B cell (primary cell): ENCODE results near the gene PNKD. TPM values are rescaled to one million over a fixed set of nuclear protein-coding genes. Genes with fewer than 3 reads are reported as not detected.

Experiments used
- ATAC-seq: fragments of 200-7000 bp; cut with Tn5 transposase; one replicate; pipeline ENCODE4 v1.10.0; 2021; ENCODE audit warnings: low read depth, mild to moderate bottlenecking, moderate number of reproducible peaks, moderate library complexity
- CTCF ChIA-PET: fragments of 350-600 bp; sonication (Branson Sonifier 250); formaldehyde crosslinking; loops from one replicate; lab custom pipeline; 2021; ENCODE audit warnings: antibody characterized with exemption, inconsistent platforms; lab: Charles Lee
- POLR2A ChIA-PET: fragments of 350-600 bp; sonication (Branson Sonifier 250); formaldehyde crosslinking; loops from one replicate; lab custom pipeline; 2021; ENCODE audit warnings: antibody characterized with exemption; lab: Charles Lee
- DNase-seq: peaks from one replicate; pipeline ENCODE4 v3.0.0; 2013
- H2AFZ ChIP-seq: 2 replicates; pipeline ENCODE4 v1.6.1; 2012; ENCODE audit warnings: mild to moderate bottlenecking, low read depth, low read length; ENCODE audit not compliant: insufficient read depth, poor library complexity, severe bottlenecking
- H3K27ac ChIP-seq, 2 donors: 1 replicate in 1 of 2; 2 replicates in 1 of 2; pipeline ENCODE4 v1.5.1; 2012 to 2013; ENCODE audit warnings: low read length in 2 of 2, mild to moderate bottlenecking in 2 of 2, moderate library complexity in 1 of 2
- H3K27me3 ChIP-seq, 4 experiments: fragments of 200-600 bp in 1 of 4; sonication (generic) in 1 of 4; replicated peaks in 1 of 4; 1 replicate in 2 of 4; 2 replicates in 2 of 4; pipeline versions ENCODE4 v1.6.1 to v1.7.0; 2013 to 2016; ENCODE audit warnings: low read length in 3 of 4, mild to moderate bottlenecking in 2 of 4, mixed read lengths in 1 of 4, moderate library complexity in 1 of 4; ENCODE audit not compliant: insufficient read depth in 4 of 4, control insufficient read depth in 3 of 4; ENCODE audit errors: control extremely low read depth in 1 of 4
- H3K36me3 ChIP-seq, 2 experiments: replicated peaks in 1 of 2; 1 replicate in 1 of 2; 2 replicates in 1 of 2; pipeline versions ENCODE4 v1.6.1 to v1.7.1; 2013; ENCODE audit warnings: low read length in 1 of 2; ENCODE audit not compliant: insufficient read depth in 2 of 2, control insufficient read depth in 1 of 2; ENCODE audit errors: control extremely low read depth in 1 of 2, extremely low read depth in 1 of 2
- H3K4me1 ChIP-seq, 2 donors: fragments of 200-600 bp in 1 of 2; sonication (generic) in 1 of 2; 1 replicate in 1 of 2; 2 replicates in 1 of 2; pipeline versions ENCODE4 v1.5.1 to v1.6.1; 2013 to 2017; ENCODE audit warnings: low read length in 2 of 2; ENCODE audit not compliant: control insufficient read depth in 2 of 2, insufficient read depth in 2 of 2
- H3K4me2 ChIP-seq: replicated peaks from 2 replicates; pipeline ENCODE3; 2012; ENCODE audit warnings: mild to moderate bottlenecking, low read depth, low read length; ENCODE audit not compliant: poor library complexity, severe bottlenecking
- H3K4me3 ChIP-seq, 5 experiments: fragments of 200-600 bp in 1 of 5; sonication (generic) in 1 of 5; 1 replicate in 3 of 5; 2 replicates in 2 of 5; pipeline versions ENCODE4 v1.5.1 to v1.7.0; 2011 to 2016; ENCODE audit warnings: low read length in 4 of 5, mild to moderate bottlenecking in 4 of 5, low read depth in 2 of 5, control low read depth in 1 of 5, moderate library complexity in 1 of 5; ENCODE audit not compliant: insufficient read depth in 1 of 5; ENCODE audit errors: control extremely low read depth in 1 of 5, extremely low read depth in 1 of 5
- H3K79me2 ChIP-seq: fragments of 200-600 bp; sonication (generic); one replicate; pipeline ENCODE4 v1.6.0; 2016; ENCODE audit warnings: low read length; ENCODE audit not compliant: control insufficient read depth, insufficient read depth
- H3K9ac ChIP-seq: fragments of 200-600 bp; sonication (generic); 2 replicates; pipeline ENCODE4 v1.6.1; 2017; ENCODE audit warnings: mild to moderate bottlenecking, low read length, moderate library complexity
- H3K9me3 ChIP-seq, 3 donors: one replicate each; pipeline versions ENCODE4 v1.6.1 to v1.7.1; 2013; ENCODE audit warnings: low read length in 2 of 3; ENCODE audit not compliant: control insufficient read depth in 2 of 3, insufficient read depth in 1 of 3; ENCODE audit errors: control extremely low read depth in 1 of 3
- H4K20me1 ChIP-seq: 2 replicates; pipeline ENCODE4 v1.6.0; 2012; ENCODE audit warnings: mild to moderate bottlenecking, low read length; ENCODE audit not compliant: insufficient read depth, control insufficient read depth, poor library complexity, severe bottlenecking
- H3K27ac Mint-ChIP-seq: one replicate; pipeline ENCODE4 v1.8.0; 2021; ENCODE audit warnings: mixed read lengths
- H3K27me3 Mint-ChIP-seq: one replicate; pipeline ENCODE4 v1.8.0; 2021; ENCODE audit warnings: mixed read lengths
- H3K4me1 Mint-ChIP-seq: one replicate; pipeline ENCODE4 v1.8.0; 2021; ENCODE audit warnings: mixed read lengths
- H3K4me3 Mint-ChIP-seq: one replicate; pipeline ENCODE4 v1.8.0; 2021; ENCODE audit warnings: mixed read lengths
- H3K9me3 Mint-ChIP-seq: one replicate; pipeline ENCODE4 v1.8.0; 2022; ENCODE audit warnings: mixed read lengths; ENCODE audit not compliant: insufficient read depth
- EZH2 ChIP-seq: IDR thresholded peaks from 2 replicates; pipeline ENCODE4 v1.6.1; 2012; ENCODE audit warnings: borderline replicate concordance, low read depth, mild to moderate bottlenecking, moderate library complexity, low read length; ENCODE audit not compliant: insufficient read depth, poor library complexity, severe bottlenecking
- WGBS: methylation state at CpG from one replicate; pipeline ENCODE4 v1.1.5; 2013; ENCODE audit warnings: missing lambda C conversion rate; ENCODE audit not compliant: insufficient coverage; 5-methylcytosine and 5-hydroxymethylcytosine counted together
- intact Hi-C: fragments of 100-400 bp; cut with micrococcal nuclease; formaldehyde crosslinking; loops from one replicate; pipeline ENCODE4 v1.10.0; 2022
- polyA plus RNA-seq: library from polyadenylated mRNA; depleted of rRNA; stranded (reverse); fragments of >200 nt; gene quantifications from 2 replicates; pipeline ENCODE4 v1.2.3, GENCODE V29; 2012
- total RNA-seq, 2 donors: library from RNA; stranded (reverse); fragments of 120-200 nt in 1 of 2; gene quantifications; 1 replicate in 1 of 2; 2 replicates in 1 of 2; pipeline versions ENCODE4 v1.2.3 to v1.2.4, GENCODE V29; 2013 to 2022
- TF ChIP-seq, protein P1 (sequence below): fragments of 200-600 bp; IDR thresholded peaks from one replicate; pipeline ENCODE4 v1.8.0; 2022; ENCODE audit warnings: antibody characterized with exemption, mild to moderate bottlenecking

PNKD gene
- total and polyA plus RNA-seq, 2 donors (not counting 1 experiment from before 2014, with no cell fraction given), result 29.7 to 55.8 TPM

DNA sequence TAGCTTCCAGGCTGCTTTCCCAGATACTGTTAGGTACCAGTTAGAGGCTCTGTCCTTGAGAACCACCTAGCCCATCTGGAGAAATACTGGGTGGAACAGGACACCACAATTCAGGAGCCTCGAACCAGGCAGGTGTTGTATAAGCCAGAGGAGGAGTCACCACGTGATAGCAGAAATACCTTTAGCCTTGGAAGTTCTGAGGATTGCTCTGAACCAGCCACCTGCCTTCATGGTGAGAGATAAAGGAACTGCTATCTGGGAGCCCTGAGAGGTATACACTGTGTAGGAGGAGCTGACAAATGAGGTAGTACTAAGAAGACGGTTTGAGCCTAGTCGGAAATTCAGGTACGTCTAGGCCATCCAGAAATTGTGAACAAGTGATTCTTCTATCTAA is 17.1 kb upstream of the PNKD start:
- no peak for ATAC-seq
- WGBS, result 86% methylated on average over 5 of the region's 5 CpGs
- H3K4me1 ChIP-seq, result peaks cover 13 to 14% of the 10 kb centered on the region in 2 donors
- no peaks in the 10 kb centered on the region for H3K9me3 ChIP-seq
- peaks cover 15% of the 10 kb centered on the region for H3K4me1 Mint-ChIP-seq
- peak overlapping the region in 1 of 2 donors; percentile 42 for H3K27ac ChIP-seq
- H3K27me3 ChIP-seq, result no peaks in the 10 kb centered on the region
- H3K36me3 ChIP-seq, result peaks cover 9 to 82% of the 10 kb centered on the region in 2 experiments
- H3K27me3 Mint-ChIP-seq, result no peaks in the 10 kb centered on the region
- no peak overlapping the region for H3K4me3 Mint-ChIP-seq
- H2AFZ ChIP-seq, result no peak overlapping the region
- intact Hi-C loops, result no loop called here
- no peak overlapping the region for H3K4me3 ChIP-seq
- H3K27ac Mint-ChIP-seq, result no peak overlapping the region
- H4K20me1 ChIP-seq, result peaks cover 67% of the 10 kb centered on the region
- no peaks in the 10 kb centered on the region for H3K79me2 ChIP-seq
- DNase-seq, result no peak
- ChIA-PET POLR2A (interaction anchor here (0.6 kb wide), 1 partner anchor 20 kb away, joined by 4 read pairs; no protein-coding TSS in a partner anchor), CTCF (interaction anchor here (0.7 to 1.1 kb wide), 2 partner anchors 20 to 68 kb away, joined by 3 read pairs; no protein-coding TSS in a partner anchor)
- no peak overlapping the region for H3K9ac ChIP-seq
- no peaks in the 10 kb centered on the region for H3K9me3 Mint-ChIP-seq
- no peak overlapping the region for H3K4me2 ChIP-seq
- TF ChIP-seq, protein P1, sequence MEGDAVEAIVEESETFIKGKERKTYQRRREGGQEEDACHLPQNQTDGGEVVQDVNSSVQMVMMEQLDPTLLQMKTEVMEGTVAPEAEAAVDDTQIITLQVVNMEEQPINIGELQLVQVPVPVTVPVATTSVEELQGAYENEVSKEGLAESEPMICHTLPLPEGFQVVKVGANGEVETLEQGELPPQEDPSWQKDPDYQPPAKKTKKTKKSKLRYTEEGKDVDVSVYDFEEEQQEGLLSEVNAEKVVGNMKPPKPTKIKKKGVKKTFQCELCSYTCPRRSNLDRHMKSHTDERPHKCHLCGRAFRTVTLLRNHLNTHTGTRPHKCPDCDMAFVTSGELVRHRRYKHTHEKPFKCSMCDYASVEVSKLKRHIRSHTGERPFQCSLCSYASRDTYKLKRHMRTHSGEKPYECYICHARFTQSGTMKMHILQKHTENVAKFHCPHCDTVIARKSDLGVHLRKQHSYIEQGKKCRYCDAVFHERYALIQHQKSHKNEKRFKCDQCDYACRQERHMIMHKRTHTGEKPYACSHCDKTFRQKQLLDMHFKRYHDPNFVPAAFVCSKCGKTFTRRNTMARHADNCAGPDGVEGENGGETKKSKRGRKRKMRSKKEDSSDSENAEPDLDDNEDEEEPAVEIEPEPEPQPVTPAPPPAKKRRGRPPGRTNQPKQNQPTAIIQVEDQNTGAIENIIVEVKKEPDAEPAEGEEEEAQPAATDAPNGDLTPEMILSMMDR, result no peak
- TF ChIP-seq EZH2, result no peak

DNA sequence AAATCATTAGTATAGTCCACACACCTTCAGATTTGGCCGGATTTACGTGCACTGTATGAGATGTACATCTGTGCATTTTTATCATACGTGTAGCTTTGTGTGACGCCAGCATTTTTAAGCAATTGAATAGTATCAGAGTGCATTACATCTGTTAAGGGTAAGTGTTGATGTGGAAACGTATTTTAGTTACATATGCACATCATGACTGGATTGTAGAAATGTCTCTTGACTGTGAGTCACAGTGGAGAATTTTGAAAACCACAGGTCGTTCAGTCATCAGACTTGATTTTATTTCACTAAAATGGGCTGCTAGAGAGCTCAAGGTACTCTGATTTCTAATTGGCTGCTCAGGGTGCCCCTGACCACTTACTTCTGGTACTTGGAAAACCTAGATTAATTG is 14.9 kb upstream of the PNKD start:
- Mint-ChIP-seq H3K4me3 (no peak overlapping the region), H3K27ac (peak overlapping the region; percentile 4), H3K27me3 (no peaks in the 10 kb centered on the region), H3K4me1 (peaks cover 35% of the 10 kb centered on the region), H3K9me3 (no peaks in the 10 kb centered on the region)
- Histone ChIP-seq H3K79me2 (no peaks in the 10 kb centered on the region), H3K9me3 (no peaks in the 10 kb centered on the region), H3K27me3 (no peaks in the 10 kb centered on the region), H3K36me3 (peaks cover 8 to 60% of the 10 kb centered on the region in 2 experiments), H3K4me1 (peaks cover 35 to 37% of the 10 kb centered on the region in 2 donors), H3K27ac (no peak overlapping the region), H4K20me1 (peaks cover 52% of the 10 kb centered on the region), H3K4me2 (no peak overlapping the region), H3K4me3 (no peak overlapping the region), H2AFZ (no peak overlapping the region), H3K9ac (no peak overlapping the region)
- intact Hi-C loops, result no loop called here
- CTCF ChIA-PET, result interaction anchor here (1.1 to 3.4 kb wide), 5 partner anchors 11 to 87 kb away, joined by 3 to 19 read pairs (median 5); partner anchors contain the start of genes AAMP and PNKD
- DNase-seq (no peak), ATAC-seq (no peak)
- TF ChIP-seq EZH2, result no peak
- TF ChIP-seq, protein P1, result no peak
- WGBS, result 58% methylated on average over 4 of the region's 6 CpGs
- POLR2A ChIA-PET, result interaction anchor here (0.9 kb wide), 1 partner anchor 37 kb away, joined by 4 read pairs; no protein-coding TSS in a partner anchor
